ENCODE results near the gene IL23A. TPM values are rescaled to one million over a fixed set of nuclear protein-coding genes. Genes with fewer than 3 reads are reported as not detected.
A peak's percentile ranks its signal among the peaks of the same experiment; 100 is the strongest.

Gene IL23A
- total and polyA plus RNA-seq, 10 of the 15 experiments (the other 5 are each of a cell fraction or from before 2014, with no cell fraction given): 3.3 to 11.1 (median 5.2) TPM

GRCh38 chr12:56333679-56334489 lies 4.8 kb upstream of the IL23A start, which contains the start of gene PAN2 (continued):
- TF ChIP-seq MAX (IDR thresholded peaks at IDR 0.05; ENCODE audit: low read depth, low read length) (peak; percentile 24; the same call in 1 of the 2 replicates), SKIL (IDR thresholded peaks at IDR 0.05; ENCODE audit: low read depth, poor library complexity, severe bottlenecking) (peak; percentile 81), EGR1 (IDR thresholded peaks at IDR 0.05; ENCODE audit: borderline replicate concordance in 1 of 2, low read depth in 2 of 2, low read length in 2 of 2) (peak in 1 of 2 experiments; percentile 3; a peak in 1 of 3 replicates), POLR2A (IDR thresholded peaks at IDR 0.05; ENCODE audit: low read depth, low read length) (peak; percentile 73), NKRF (conservative IDR thresholded peaks at IDR 0.05) (peak; percentile 59; the same call in 1 of the 2 replicates), PML (IDR thresholded peaks at IDR 0.05; ENCODE audit: low read length) (peak; percentile 97), GABPA (IDR thresholded peaks at IDR 0.05; ENCODE audit: low read depth) (peak; percentile 74), MTA3 (IDR thresholded peaks at IDR 0.05; ENCODE audit: borderline replicate concordance, low read length) (no peak; the same call in 1 of the 2 replicates), EP300 (IDR thresholded peaks at IDR 0.05; ENCODE audit: borderline replicate concordance in 1 of 2, control insufficient read depth in 1 of 2, low read depth in 2 of 2, low read length in 2 of 2) (0 out of 4 replicates have a peak, but pooled peaks have one; percentile 6 to 29), DPF2 (IDR thresholded peaks at IDR 0.05) (0 out of 2 replicates have a peak, but pooled peaks have one; percentile 38), SMAD1 (IDR thresholded peaks at IDR 0.05; ENCODE audit: low read depth, partially characterized antibody) (peak; percentile 78), NFYA (IDR thresholded peaks at IDR 0.05; ENCODE audit: borderline replicate concordance, low read depth, low read length) (no peak), E2F4 (IDR thresholded peaks at IDR 0.05; ENCODE audit: low read depth, low read length) (peak; percentile 68; the same call in 1 of the 2 replicates), IKZF1 (conservative IDR thresholded peaks at IDR 0.05) (peak; percentile 90), NRF1 (conservative IDR thresholded peaks at IDR 0.05; ENCODE audit: low read depth, low read length) (0 out of 2 replicates have a peak, but pooled peaks have one; percentile 11), RELB (IDR thresholded peaks at IDR 0.05; ENCODE audit: low read depth) (peak; percentile 99), EED (IDR thresholded peaks at IDR 0.05; ENCODE audit: low read depth) (peak; percentile 46), JUNB (IDR thresholded peaks at IDR 0.05) (no peak; the same call in 1 of the 2 replicates), RELA (IDR thresholded peaks at IDR 0.05; ENCODE audit: borderline replicate concordance, partially characterized antibody) (peak; percentile 60), MLLT1 (IDR thresholded peaks at IDR 0.05) (peak; percentile 59; the same call in 1 of the 2 replicates)
